GM12878 (cell line): Measurements from ENCODE around the gene ADAMTS17. TPM values are rescaled to one million over a fixed set of nuclear protein-coding genes. Genes with fewer than 3 reads are reported as not detected.

Source experiments
- ATAC-seq: fragments of 200-7000 bp; cut with Tn5 transposase; 3 replicates; pipeline ENCODE4 v1.9.1; 2020; ENCODE audit warnings: mild to moderate bottlenecking, moderate library complexity
- BruUV-seq: library from RNA; stranded (reverse); fragments of 400-500 nt; replicated peaks from 2 replicates; lab custom pipeline; 2021; lab: Mats Ljungman, UMichigan
- CTCF ChIA-PET: fragments of 300-600 bp; sonication (Branson Sonifier 250); formaldehyde crosslinking; extraction: SDS; loops from one replicate; lab custom pipeline; 2021; ENCODE audit warnings: inconsistent platforms; lab: Yijun Ruan, JAX
- POLR2A ChIA-PET: fragments of 350-600 bp; formaldehyde crosslinking; extraction: SDS; loops from one replicate; lab custom pipeline; 2021; ENCODE audit warnings: inconsistent platforms; lab: Charles Lee
- RAD21 ChIA-PET: fragments of 300-600 bp; sonication (Branson Sonifier 250); formaldehyde crosslinking; loops from one replicate; lab custom pipeline; 2023; ENCODE audit warnings: antibody characterized with exemption; ENCODE audit not compliant: unreplicated experiment; lab: Charles Lee
- SMC1A ChIA-PET: fragments of 300-600 bp; sonication (Branson Sonifier 250); formaldehyde crosslinking; loops from one replicate; lab custom pipeline; 2023; ENCODE audit not compliant: unreplicated experiment, uncharacterized antibody; lab: Charles Lee
- DNase-seq: peaks from one replicate; pipeline ENCODE4 v3.0.0-alpha.2; 2011; ENCODE audit warnings: low read depth, low spot score
- FAIRE-seq: peaks from 3 replicates; lab custom pipeline; 2011; peaks lifted over from hg19 to GRCh38; lab: Jason Lieb, UNC
- H2AFZ ChIP-seq: 2 replicates; pipeline ENCODE4 v1.6.0; 2011; ENCODE audit warnings: low read depth, low read length, control low read depth; ENCODE audit not compliant: control insufficient read depth
- H3K27ac ChIP-seq: 2 replicates; pipeline ENCODE4 v1.5.1; 2011; ENCODE audit warnings: control low read depth; ENCODE audit not compliant: control insufficient read depth, insufficient read depth
- H3K27me3 ChIP-seq, 2 experiments: replicated peaks in 1 of 2; 2 replicates each; pipeline versions ENCODE4 v1.6.0 to v1.6.1; 2011; ENCODE audit warnings: low read length in 1 of 2; ENCODE audit not compliant: control insufficient read depth in 2 of 2, insufficient read depth in 2 of 2
- H3K36me3 ChIP-seq, 2 experiments: 2 replicates each; pipeline ENCODE4 v1.5.1; 2011; ENCODE audit warnings: low read length in 1 of 2; ENCODE audit not compliant: control insufficient read depth in 2 of 2, insufficient read depth in 2 of 2
- H3K4me1 ChIP-seq: 2 replicates; pipeline ENCODE4 v1.6.1; 2011; ENCODE audit warnings: mild to moderate bottlenecking, low read length, moderate library complexity, mixed read lengths; ENCODE audit not compliant: control insufficient read depth, insufficient read depth
- H3K4me2 ChIP-seq: 2 replicates; pipeline ENCODE4 v1.6.0; 2011; ENCODE audit warnings: control low read depth; ENCODE audit not compliant: control insufficient read depth, insufficient read depth
- H3K4me3 ChIP-seq: fragments of 200-600 bp; sonication (generic); 2 replicates; pipeline ENCODE4 v1.5.1; 2016
- H3K79me2 ChIP-seq: 2 replicates; pipeline ENCODE4 v1.6.0; 2011; ENCODE audit warnings: low read length; ENCODE audit not compliant: control insufficient read depth, insufficient read depth
- H3K9ac ChIP-seq: 2 replicates; pipeline ENCODE4 v1.8.0; 2011; ENCODE audit warnings: low read length, control low read depth, mixed read lengths; ENCODE audit not compliant: control insufficient read depth, insufficient read depth
- H3K9me3 ChIP-seq: replicated peaks from 3 replicates; pipeline ENCODE4 v1.5.1; 2011; ENCODE audit warnings: mild to moderate bottlenecking, low read length; ENCODE audit not compliant: control insufficient read depth, insufficient read depth
- H4K20me1 ChIP-seq: 2 replicates; pipeline ENCODE4 v1.6.0; 2011; ENCODE audit not compliant: control insufficient read depth, insufficient read depth
- ATF7 ChIP-seq: fragments of 450-650 bp; IDR thresholded peaks from 2 replicates; pipeline ENCODE4 v1.6.1; 2016; ENCODE audit warnings: low read depth, mild to moderate bottlenecking
- CHD1 ChIP-seq: IDR thresholded peaks from 2 replicates; pipeline ENCODE4 v1.6.1; 2012; ENCODE audit warnings: low read depth, low read length, improper control_type of control experiment
- EGR1 ChIP-seq, 2 experiments: IDR thresholded peaks; 1 replicate in 1 of 2; 2 replicates in 1 of 2; pipeline ENCODE4 v1.6.1; 2011 to 2012; ENCODE audit warnings: low read depth in 2 of 2, low read length in 2 of 2, borderline replicate concordance in 1 of 2, mild to moderate bottlenecking in 1 of 2, moderate library complexity in 1 of 2
- POU2F2 ChIP-seq: IDR thresholded peaks from 3 replicates; pipeline ENCODE4 v1.6.1; 2011; ENCODE audit warnings: low read depth, mild to moderate bottlenecking, low read length, borderline replicate concordance
- RELB ChIP-seq: fragments of 450-650 bp; IDR thresholded peaks from 2 replicates; pipeline ENCODE4 v1.6.1; 2017; ENCODE audit warnings: low read depth, mild to moderate bottlenecking, moderate library complexity
- ZBTB33 ChIP-seq: fragments of 450-650 bp; IDR thresholded peaks from 2 replicates; pipeline ENCODE4 v1.6.1; 2017; ENCODE audit warnings: mild to moderate bottlenecking
- ZBTB40 ChIP-seq: fragments of 450-650 bp; IDR thresholded peaks from 2 replicates; pipeline ENCODE4 v1.6.1; 2016; ENCODE audit warnings: mild to moderate bottlenecking, moderate library complexity, borderline replicate concordance
- ZNF274 ChIP-seq: IDR thresholded peaks from one replicate; pipeline ENCODE4 v1.8.0; 2011; ENCODE audit not compliant: insufficient read length, insufficient read depth
- whole genome bisulfite sequencing: methylation state at CpG from one replicate; pipeline ENCODE4 v1.1.6; 2016; ENCODE audit warnings: low lambda C conversion rate; ENCODE audit not compliant: insufficient replicate concordance, insufficient coverage; ENCODE audit errors: missing lambda C conversion rate; 5-methylcytosine and 5-hydroxymethylcytosine counted together
- in situ Hi-C: fragments of 300-500 bp; cut with MboI; formaldehyde crosslinking; loops from 9 replicates; pipeline ENCODE4 v1.14.3; 2018; ENCODE audit warnings: mixed read lengths
- intact Hi-C: fragments of 100-400 bp; cut with micrococcal nuclease; formaldehyde crosslinking; loops from one replicate; pipeline ENCODE4 v1.14.2; 2022; ENCODE audit not compliant: unreplicated experiment
- polyA plus RNA-seq, 11 experiments: library from polyadenylated mRNA; depleted of rRNA in 4 of 11; unstranded in 6 of 11; stranded (reverse) in 5 of 11; fragments of >200 nt; fragmentation: Nextera tagmentation in 4 of 11; fragmentation: Illumina TruSeq in 1 of 11; extraction: Ambion mirVana in 4 of 11; extraction: Trizol in 1 of 11; gene quantifications; 1 replicate in 1 of 11; 2 replicates in 10 of 11; pipeline versions ENCODE4 v1.2.1 to v1.2.3, GENCODE V29; 2011 to 2016; ENCODE audit warnings: inconsistent platforms in 2 of 11, missing spikeins in 2 of 11, low read depth in 1 of 11
- total RNA-seq, 4 experiments: library from RNA; depleted of rRNA in 3 of 4; stranded (reverse); fragments of >200 nt in 3 of 4; fragmentation: Illumina TruSeq in 1 of 4; extraction: Trizol in 1 of 4; gene quantifications; 2 replicates each; pipeline versions ENCODE4 v1.2.1 to v1.2.3, GENCODE V29; 2013 to 2021

ADAMTS17 gene
- total and polyA plus RNA-seq, 10 of the 15 experiments (the other 5 are each of a cell fraction or from before 2014, with no cell fraction given), result 0.04 to 0.50 (median 0.10) TPM; not detected in 4

GRCh38 chr15:100334015-100334414, 7.8 kb downstream of the ADAMTS17 start:
- Histone ChIP-seq H3K9me3 (no peaks in the 10 kb centered on the region), H3K9ac (no peak overlapping the region), H3K4me3 (no peak overlapping the region), H3K4me1 (no peaks in the 10 kb centered on the region), H2AFZ (no peak overlapping the region), H4K20me1 (no peaks in the 10 kb centered on the region), H3K79me2 (no peaks in the 10 kb centered on the region), H3K36me3 (no peaks in the 10 kb centered on the region), H3K27ac (no peak overlapping the region), H3K27me3 (no peaks in the 10 kb centered on the region), H3K4me2 (no peak overlapping the region)
- WGBS, result 12% methylated on average over 8 of the region's 8 CpGs
- RAD21 ChIA-PET, result no interaction called here
- no TSS peak for BruUV-seq
- CTCF ChIA-PET, result interaction anchor here (1.0 kb wide), 1 partner anchor 16 kb away, joined by 4 read pairs; no protein-coding TSS in a partner anchor
- TF ChIP-seq ZBTB40 (no peak), ZNF274 (no peak)
- SMC1A ChIA-PET, result no interaction called here
- FAIRE-seq, result no peak
- in situ Hi-C loops (no loop called here), intact Hi-C loops (no loop called here)
- DNase-seq, result no peak
- POLR2A ChIA-PET, result no interaction called here
- ATAC-seq, result no peak

GRCh38 chr15:100333236-100333635, 8.5 kb downstream of the ADAMTS17 start:
- Histone ChIP-seq H3K4me3 (no peak overlapping the region), H3K4me1 (no peaks in the 10 kb centered on the region), H3K9ac (no peak overlapping the region), H2AFZ (no peak overlapping the region), H4K20me1 (no peaks in the 10 kb centered on the region), H3K4me2 (no peak overlapping the region), H3K9me3 (no peaks in the 10 kb centered on the region), H3K27me3 (no peaks in the 10 kb centered on the region), H3K27ac (no peak overlapping the region), H3K79me2 (no peaks in the 10 kb centered on the region), H3K36me3 (no peaks in the 10 kb centered on the region)
- ChIA-PET RAD21 (interaction anchor here (0.6 kb wide), 1 partner anchor 1080 kb away, joined by 3 read pairs; no protein-coding TSS in a partner anchor), SMC1A (no interaction called here), POLR2A (no interaction called here), CTCF (no interaction called here)
- FAIRE-seq (no peak), DNase-seq (no peak), ATAC-seq (no peak)
- BruUV-seq, result no TSS peak
- in situ Hi-C loops (no loop called here), intact Hi-C loops (no loop called here)
- WGBS, result 42% methylated on average over 7 of the region's 7 CpGs
- no peak for TF ChIP-seq POU2F2
- no peak for TF ChIP-seq EGR1 (IDR thresholded peaks at IDR 0.05; ENCODE audit: borderline replicate concordance in 1 of 2, low read depth in 2 of 2, low read length in 2 of 2)
- no peak for TF ChIP-seq ATF7
- no peak for TF ChIP-seq RELB
- TF ChIP-seq ZBTB33, result no peak
- no peak for TF ChIP-seq CHD1
